Measurements from ENCODE around the gene CRP.
"Not testable (repeated sequence)": the region's sequence is repeated elsewhere in the genome, so short reads cannot be mapped to it uniquely, and the experiment has no call there.

CRP gene

GRCh38 chr1:159687511-159687910 is 26.9 kb downstream of the CRP start:
- Histone ChIP-seq H3K4me1 (no peaks in the 10 kb centered on the region), H3K9me3 (ENCODE audit: control insufficient read depth, low read length) (no peaks in the 10 kb centered on the region), H3K4me3 (ENCODE audit: low read depth, low read length) (no peak overlapping the region), H3K27ac (no peak overlapping the region), H3K36me3 (ENCODE audit: control insufficient read depth, insufficient read depth, low read length) (no peaks in the 10 kb centered on the region), H3K79me2 (no peaks in the 10 kb centered on the region), H3K4me2 (ENCODE audit: low read length) (no peak overlapping the region), H2AFZ (no peak overlapping the region), H3K27me3 (ENCODE audit: control insufficient read depth, insufficient read depth, low read length) (no peaks in the 10 kb centered on the region), H3K9ac (no peak overlapping the region)
- no peak for TF ChIP-seq CTCF (IDR thresholded peaks at IDR 0.05)

- no peaks in the 10 kb centered on the region for H3K4me1 ChIP-seq
- no peaks in the 10 kb centered on the region for H3K36me3 ChIP-seq (ENCODE audit: control insufficient read depth, insufficient read depth, low read length)
- H2AFZ ChIP-seq = no peak overlapping the region
- no peaks in the 10 kb centered on the region for H3K79me2 ChIP-seq
- no peak overlapping the region for H3K27ac ChIP-seq
- H3K4me3 ChIP-seq (ENCODE audit: low read depth, low read length) = no peak overlapping the region
- H3K9me3 ChIP-seq (ENCODE audit: control insufficient read depth, low read length) = no peaks in the 10 kb centered on the region
- H3K27me3 ChIP-seq (ENCODE audit: control insufficient read depth, insufficient read depth, low read length) = no peaks in the 10 kb centered on the region
- no peak overlapping the region for H3K9ac ChIP-seq
- no peak for TF ChIP-seq CTCF (IDR thresholded peaks at IDR 0.05)
- no peak overlapping the region for H3K4me2 ChIP-seq (ENCODE audit: low read length)
Measured at GRCh38 chr1:159686599-159687299, 27.6 kb downstream of the CRP start.

- no peaks in the 10 kb centered on the region for H3K27me3 ChIP-seq (ENCODE audit: control insufficient read depth, insufficient read depth, low read length)
- no peak overlapping the region for H3K27ac ChIP-seq
- no peaks in the 10 kb centered on the region for H3K36me3 ChIP-seq (ENCODE audit: control insufficient read depth, insufficient read depth, low read length)
- H3K4me2 ChIP-seq (ENCODE audit: low read length) = no peak overlapping the region
- H3K4me3 ChIP-seq (ENCODE audit: low read depth, low read length) = no peak overlapping the region
- H2AFZ ChIP-seq = no peak overlapping the region
- H3K4me1 ChIP-seq = no peaks in the 10 kb centered on the region
- no peaks in the 10 kb centered on the region for H3K79me2 ChIP-seq
- H3K9ac ChIP-seq = no peak overlapping the region
- H3K9me3 ChIP-seq (ENCODE audit: control insufficient read depth, low read length) = no peaks in the 10 kb centered on the region
- no peak for TF ChIP-seq CTCF (IDR thresholded peaks at IDR 0.05)
Measured at GRCh38 chr1:159678939-159679338, 35.5 kb downstream of the CRP start.

- H3K4me2 ChIP-seq (ENCODE audit: low read length) = no peak overlapping the region
- no peaks in the 10 kb centered on the region for H3K9me3 ChIP-seq (ENCODE audit: control insufficient read depth, low read length)
- H3K27me3 ChIP-seq (ENCODE audit: control insufficient read depth, insufficient read depth, low read length) = no peaks in the 10 kb centered on the region
- no peaks in the 10 kb centered on the region for H3K79me2 ChIP-seq
- H2AFZ ChIP-seq = no peak overlapping the region
- no peaks in the 10 kb centered on the region for H3K36me3 ChIP-seq (ENCODE audit: control insufficient read depth, insufficient read depth, low read length)
- H3K27ac ChIP-seq = no peak overlapping the region
- TF ChIP-seq CTCF (IDR thresholded peaks at IDR 0.05) = no peak
- no peak overlapping the region for H3K9ac ChIP-seq
- H3K4me1 ChIP-seq = no peaks in the 10 kb centered on the region
- no peak overlapping the region for H3K4me3 ChIP-seq (ENCODE audit: low read depth, low read length)
Measured at GRCh38 chr1:159675046-159675445, 39.3 kb downstream of the CRP start.

GRCh38 chr1:159672390-159672789 is 42.0 kb downstream of the CRP start:
- not testable (repeated sequence) for H3K79me2 ChIP-seq; H3K4me3 ChIP-seq (ENCODE audit: low read depth, low read length); H3K9ac ChIP-seq; H2AFZ ChIP-seq; H3K9me3 ChIP-seq (ENCODE audit: control insufficient read depth, low read length); H3K27me3 ChIP-seq (ENCODE audit: control insufficient read depth, insufficient read depth, low read length); H3K27ac ChIP-seq; H3K36me3 ChIP-seq (ENCODE audit: control insufficient read depth, insufficient read depth, low read length); H3K4me2 ChIP-seq (ENCODE audit: low read length); H3K4me1 ChIP-seq
